ELF-1 (cell line): ENCODE results near the gene ACAP1.

Experiments
- DNase-seq: peaks from one replicate; pipeline ENCODE4 v3.0.0-alpha.2; 2016; ENCODE audit warnings: low read depth, low spot score

Gene ACAP1

DNA sequence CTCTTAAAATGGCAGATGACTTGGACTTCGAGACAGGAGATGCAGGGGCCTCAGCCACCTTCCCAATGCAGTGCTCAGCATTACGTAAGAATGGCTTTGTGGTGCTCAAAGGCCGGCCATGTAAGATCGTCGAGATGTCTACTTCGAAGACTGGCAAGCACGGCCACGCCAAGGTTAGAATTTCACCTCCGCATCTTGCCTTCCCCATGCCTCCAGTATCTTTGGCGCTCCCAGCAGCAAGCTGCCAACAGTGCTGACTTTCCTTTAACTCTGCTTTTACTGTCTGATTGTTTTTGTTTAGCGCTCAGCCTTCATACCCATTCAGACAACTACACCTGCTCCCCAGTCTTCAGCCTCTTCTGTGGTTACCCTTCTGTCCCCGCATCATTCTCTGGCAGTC lies 26.7 kb upstream of the ACAP1 start:
- DNase-seq, result no peak

DNA sequence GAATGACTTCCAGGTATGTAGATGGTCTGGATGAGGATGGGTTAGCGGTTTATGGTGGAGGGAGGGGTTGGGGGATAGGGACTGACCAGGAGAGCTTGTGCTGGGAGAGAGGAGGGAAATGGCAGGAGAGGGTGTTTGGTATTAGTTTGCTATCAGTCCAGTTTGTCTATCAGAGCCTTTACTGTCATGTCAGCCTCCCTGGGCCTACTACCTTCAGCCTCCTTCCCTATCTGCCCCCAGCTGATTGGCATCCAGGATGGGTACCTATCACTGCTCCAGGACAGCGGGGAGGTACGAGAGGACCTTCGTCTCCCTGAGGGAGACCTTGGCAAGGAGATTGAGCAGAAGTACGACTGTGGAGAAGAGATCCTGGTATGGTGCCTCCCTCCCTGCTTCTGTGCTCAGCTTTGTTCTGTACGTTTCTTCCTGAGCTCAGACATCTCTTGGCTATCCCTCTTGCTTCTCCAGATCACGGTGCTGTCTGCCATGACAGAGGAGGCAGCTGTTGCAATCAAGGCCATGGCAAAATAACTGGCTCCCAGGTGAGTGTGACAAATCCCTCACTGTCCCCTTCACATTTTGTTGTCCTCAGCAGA lies 25.1 kb upstream of the ACAP1 start:
- DNase-seq, result no peak

- DNase-seq, result no peak
Observed at GRCh38 chr17:7312432-7313087, 23.8 kb upstream of the ACAP1 start.

DNA sequence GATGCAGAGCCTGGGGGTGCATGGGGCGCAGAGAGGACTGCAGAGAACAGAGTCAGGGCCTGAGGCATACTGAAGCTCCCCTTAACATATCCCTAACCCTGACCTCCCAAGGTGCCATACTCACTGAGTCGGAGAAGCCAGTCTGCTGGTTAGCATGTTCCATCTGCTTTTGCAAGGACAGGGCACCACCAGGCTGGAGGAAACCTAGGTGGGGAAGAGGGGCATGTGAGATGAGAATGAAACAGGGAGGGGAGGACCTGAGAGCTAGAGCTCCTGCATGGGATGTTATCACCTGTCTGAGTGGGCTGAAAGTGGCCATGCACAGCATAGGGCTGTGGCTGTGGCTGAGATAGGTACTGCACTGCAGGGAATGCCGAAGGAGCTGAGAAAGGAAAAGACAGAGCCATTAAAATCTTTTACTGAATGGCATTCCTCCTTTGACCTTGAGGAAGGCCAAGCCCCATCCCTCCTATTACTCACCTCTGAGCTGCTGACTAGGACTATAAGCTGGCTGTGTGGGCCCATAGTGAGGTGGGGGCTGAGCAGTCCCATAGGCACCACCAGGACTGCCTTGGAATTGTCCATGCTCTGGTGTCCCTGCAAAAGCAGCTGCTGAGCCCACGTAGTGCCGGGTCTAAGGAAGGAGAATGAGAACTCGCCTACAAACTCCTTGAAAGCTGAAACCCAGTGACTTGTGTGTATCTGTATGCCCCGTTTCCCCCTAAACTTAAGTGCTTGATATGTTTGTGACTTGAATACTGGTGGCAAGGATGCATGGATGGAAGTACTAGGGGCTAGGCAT lies 23.0 kb upstream of the ACAP1 start:
- peak; percentile 40 for DNase-seq

DNA sequence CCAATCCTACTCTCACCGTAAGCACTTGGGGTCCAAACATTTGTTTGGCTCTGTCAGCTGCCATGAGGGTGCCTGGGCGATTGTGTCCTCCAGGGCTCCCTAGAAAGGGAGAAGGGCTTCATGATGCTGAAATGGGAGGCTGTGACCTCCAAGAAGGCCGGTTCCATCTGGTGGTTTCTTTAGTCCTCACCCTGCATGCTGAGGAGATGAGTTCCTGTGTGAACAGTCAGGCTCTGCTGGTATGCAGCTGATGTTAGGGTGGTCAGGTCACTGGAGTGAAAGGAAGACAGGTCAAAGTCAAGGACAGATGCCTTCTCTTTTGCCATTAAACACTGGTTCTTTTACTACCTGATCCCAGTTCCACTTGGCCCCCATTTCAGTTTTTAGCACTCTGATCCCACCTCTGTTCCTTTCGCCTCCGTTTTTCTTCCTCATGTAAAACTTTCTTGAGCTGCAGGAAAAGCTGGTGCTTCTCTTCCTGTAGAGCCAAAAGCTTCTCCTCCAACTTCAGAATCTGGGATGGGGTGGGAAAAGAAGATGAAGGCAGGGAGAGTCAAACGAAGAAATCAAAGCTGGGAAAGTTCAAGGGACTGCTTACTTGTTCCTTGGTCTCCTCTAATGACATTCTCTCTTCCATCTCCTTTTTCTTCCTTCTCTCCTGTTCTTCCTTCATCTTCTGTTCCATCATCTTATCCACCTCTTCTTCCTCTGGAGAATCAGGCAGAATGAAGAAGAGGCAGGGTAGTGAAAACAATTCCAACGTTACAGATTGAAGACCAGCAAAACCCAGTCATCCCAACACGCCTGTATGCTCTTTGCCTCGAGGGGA lies 22.2 kb upstream of the ACAP1 start:
- no peak for DNase-seq

- DNase-seq, result peak; percentile 93
Observed at GRCh38 chr17:7314719-7315569, 21.4 kb upstream of the ACAP1 start, which contains the start of gene GPS2. TSS of gene GPS2 (minus strand) at chr17:7315360. CDS start at chr17:7315052, 308 bp downstream.

- no peak for DNase-seq
Observed at GRCh38 chr17:7315570-7316235, 20.6 kb upstream of the ACAP1 start.

DNA sequence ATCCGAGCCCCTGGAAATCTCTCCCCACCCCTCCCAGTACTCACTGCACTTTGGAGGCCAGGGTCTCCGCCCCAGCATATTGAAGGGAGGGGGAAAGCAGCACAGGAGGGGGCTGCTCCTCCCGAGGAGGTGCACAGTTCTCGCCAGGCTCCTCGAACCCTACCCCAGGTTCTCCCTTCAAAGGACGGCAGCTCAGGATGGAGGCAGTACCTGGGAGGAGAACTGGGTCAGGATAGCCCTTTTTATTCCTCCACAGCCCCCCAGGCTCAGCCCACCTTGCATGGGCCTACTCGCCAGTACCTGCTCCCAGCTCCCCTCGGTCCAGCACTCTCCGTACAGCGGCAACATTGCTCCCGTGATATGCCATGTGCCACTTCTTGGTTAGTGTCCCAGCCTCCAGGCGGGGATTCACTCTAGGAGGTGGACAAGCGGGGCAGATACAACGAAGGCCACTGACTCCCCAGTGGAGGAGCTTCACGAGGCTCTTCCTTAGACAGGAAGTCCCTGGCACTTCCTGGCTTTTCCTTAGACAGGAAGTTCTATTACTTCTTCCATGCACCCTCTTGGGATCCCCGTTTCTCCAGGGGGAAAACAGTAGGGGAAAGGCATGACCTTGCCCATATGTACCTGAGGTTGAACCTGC lies 19.0 kb upstream of the ACAP1 start:
- DNase-seq, result no peak

- no peak for DNase-seq
Observed at GRCh38 chr17:7318121-7318860, 18.0 kb upstream of the ACAP1 start.

- DNase-seq, result no peak
Observed at GRCh38 chr17:7321466-7321865, 14.9 kb upstream of the ACAP1 start.

GRCh38 chr17:7322520-7323194 lies 13.7 kb upstream of the ACAP1 start:
- no peak for DNase-seq

GRCh38 chr17:7323731-7324437 lies 12.4 kb upstream of the ACAP1 start:
- peak; percentile 83 for DNase-seq

DNA sequence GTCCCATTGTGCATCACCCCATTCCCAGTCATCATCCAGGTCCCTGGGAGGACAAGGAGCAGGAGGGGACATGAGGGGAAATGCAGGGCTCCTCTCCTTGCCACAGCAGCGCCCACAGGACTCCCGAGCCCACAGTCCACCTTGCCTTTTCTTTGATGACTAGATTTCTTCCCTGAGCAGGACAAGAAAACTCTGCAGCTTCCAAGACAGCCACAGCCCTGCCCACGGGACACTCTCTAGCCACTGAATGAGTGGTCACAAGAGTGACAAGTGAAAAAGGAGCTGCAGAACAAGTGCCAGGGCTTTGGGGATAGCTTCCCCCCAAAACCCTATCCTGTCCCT lies 11.9 kb upstream of the ACAP1 start:
- no peak for DNase-seq

- DNase-seq, result no peak
Observed at GRCh38 chr17:7325031-7325528, 11.2 kb upstream of the ACAP1 start.

DNA sequence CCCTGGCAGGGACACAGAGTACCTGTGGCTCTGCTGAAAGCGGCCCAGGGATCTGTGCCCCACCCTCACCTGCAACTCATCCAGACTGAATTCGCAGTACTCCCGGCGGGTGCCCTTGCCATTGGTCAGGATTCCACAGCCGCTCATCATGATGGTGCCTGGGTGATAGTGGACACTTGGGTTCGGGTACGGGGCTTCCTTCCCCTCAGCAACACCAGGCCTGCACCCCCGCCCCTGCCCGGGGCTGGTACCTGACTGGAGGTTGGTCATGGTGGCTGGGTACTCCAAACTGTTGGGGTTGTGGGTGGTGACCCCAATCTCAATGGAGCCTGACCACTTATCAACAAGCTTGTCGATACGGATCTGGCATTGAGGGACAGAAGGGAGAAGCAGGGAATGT lies 10.1 kb upstream of the ACAP1 start:
- no peak for DNase-seq

DNA sequence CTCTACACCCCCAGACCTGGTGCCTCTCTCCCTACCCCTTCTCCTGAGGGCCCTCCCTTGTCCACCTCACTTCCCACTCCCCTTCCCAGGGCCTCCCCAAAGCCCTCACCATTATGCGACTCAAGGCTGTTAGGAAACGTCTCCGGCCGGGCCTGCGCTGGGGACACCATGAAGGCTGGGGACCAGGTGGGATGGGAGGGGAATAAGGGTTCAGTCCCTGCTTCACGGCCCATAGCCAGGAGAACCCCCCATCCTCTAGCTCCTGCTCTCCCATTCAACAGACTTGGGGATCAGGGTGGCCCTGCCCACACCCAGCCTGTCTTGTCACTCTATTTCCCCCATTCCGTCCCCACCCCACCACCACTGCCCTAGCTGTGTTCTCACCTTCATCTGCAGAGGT lies 9.3 kb upstream of the ACAP1 start:
- no peak for DNase-seq

DNA sequence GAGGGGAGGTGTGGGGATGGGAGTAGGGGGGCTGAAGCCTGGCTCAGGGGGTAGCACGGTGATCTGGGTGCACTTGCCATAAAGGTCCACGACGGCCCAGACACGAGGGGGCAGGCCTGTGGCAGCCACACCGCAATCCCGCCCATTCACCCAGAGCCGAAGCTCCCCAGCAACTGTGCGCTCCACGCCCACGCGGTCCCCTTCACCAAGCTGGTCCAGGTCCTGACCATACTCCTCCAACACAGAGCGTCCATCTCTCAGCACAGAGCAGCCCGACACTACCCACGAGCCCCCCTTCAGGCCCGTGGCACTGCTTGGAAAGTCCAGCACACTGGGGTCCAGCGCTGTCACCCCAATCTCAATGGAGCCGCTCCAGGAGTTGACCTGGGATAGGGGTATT lies 8.8 kb upstream of the ACAP1 start:
- DNase-seq, result no peak

- DNase-seq, result no peak
Observed at GRCh38 chr17:7328009-7328408, 8.3 kb upstream of the ACAP1 start.
